SHP77 (cell line): ENCODE measurements around the gene LGI4.
"Not testable (repeated sequence)": the region's sequence is repeated elsewhere in the genome, so short reads cannot be mapped to it uniquely, and the experiment has no call there.

Experiments
- DNase-seq, 2 experiments: peaks; one replicate each; lab custom pipeline; 2025; lab: John Stamatoyannopoulos, UW

The LGI4 gene

DNA sequence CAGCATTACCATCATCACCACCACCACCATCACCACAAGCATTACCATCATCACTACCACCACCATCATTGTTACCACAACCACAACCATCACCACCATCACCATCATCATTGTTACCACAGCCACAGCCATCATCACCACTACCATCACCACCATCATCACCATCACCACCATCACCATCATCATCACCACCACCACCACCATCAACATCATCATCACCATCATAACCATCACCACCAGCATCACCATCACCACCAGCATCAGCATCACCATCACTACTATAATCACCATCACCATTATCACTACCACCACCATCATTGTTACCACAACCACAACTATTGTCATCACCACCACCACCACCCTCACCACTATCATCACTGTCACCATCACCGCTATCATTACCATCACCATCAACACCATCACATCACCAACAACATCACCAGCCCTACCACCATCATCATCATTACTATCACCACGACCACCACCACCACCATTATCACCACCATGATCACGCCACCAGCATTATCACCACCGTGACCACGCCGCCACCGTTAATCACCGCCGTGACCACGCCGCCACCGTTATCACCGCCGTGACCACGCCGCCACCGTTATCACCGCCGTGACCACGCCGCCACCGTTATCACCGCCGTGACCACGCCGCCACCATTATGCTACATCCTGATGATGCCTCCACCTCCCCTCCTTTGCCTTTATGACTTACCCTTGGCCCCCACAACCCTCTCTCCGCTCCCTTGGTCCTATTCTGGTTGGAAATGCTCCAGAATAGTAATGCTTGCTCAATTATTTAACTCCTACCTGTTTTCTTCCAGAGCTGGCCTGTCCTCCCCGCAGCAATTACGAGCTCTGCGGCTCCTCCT lies 29.2 kb downstream of the LGI4 start:
- DNase-seq = no peak

DNA sequence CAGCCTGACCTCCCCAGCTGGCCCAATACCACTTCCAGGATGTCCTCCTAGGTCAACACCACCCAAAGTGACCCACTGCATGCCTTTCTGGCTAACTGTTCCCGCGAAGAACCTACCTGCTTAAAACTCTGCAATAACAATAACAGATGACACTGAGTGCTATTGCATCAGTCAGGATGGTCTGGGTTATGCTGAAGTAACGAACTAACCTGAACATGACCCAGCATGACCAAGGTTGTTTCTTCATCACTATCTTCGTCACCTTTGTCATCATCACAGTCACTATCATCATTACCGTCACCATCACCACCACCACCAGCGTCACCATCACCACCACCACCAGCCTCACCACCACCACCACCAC lies 29.8 kb downstream of the LGI4 start:
- no peak for DNase-seq

GRCh38 chr19:35104361-35104760 lies 30.5 kb downstream of the LGI4 start:
- DNase-seq = no peak

DNA sequence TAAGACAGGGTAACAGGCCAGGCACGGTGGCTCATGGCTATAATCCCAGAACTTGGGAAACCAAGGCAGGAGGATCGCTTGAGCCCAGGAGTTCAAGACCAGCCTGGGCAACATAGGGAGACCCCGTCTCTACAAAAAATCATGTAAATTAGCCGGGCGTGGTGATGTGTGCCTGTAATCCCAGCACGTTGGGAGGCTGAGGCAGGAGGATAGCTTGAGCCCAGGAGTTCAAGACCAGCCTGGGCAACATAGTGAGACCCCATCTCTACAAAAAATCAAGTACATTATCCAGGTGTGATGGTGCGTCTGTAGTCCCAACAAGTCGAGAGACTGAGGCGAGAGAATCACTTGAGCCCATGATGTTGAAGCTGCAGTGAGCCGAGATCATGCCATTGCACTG lies 31.2 kb downstream of the LGI4 start:
- not testable (repeated sequence) for DNase-seq

DNA sequence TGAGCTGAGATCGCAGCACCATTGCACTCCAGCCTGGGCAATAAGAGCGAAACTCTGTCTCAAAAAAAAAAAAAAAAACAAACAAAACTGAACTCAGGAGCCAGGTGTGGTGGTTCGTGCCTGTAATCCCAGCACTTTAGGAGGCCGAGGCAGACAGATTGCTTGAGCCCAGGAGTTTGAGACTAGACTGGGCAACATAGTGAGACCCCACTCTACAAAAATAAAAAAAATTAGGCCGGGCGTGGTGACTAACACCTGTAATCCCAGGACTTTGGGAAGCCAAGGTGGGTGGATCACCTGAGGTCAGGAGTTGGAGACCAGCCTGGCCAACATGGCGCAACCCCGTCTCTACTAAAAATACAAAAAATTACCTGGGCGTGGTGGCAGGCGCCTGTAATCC lies 32.9 kb downstream of the LGI4 start:
- DNase-seq = not testable (repeated sequence)

GRCh38 chr19:35100588-35101533 lies 34.0 kb downstream of the LGI4 start:
- no peak for DNase-seq

- DNase-seq = no peak
Measured at GRCh38 chr19:35099897-35100275, 35.0 kb downstream of the LGI4 start.

GRCh38 chr19:35099155-35099896 lies 35.5 kb downstream of the LGI4 start:
- DNase-seq = no peak

DNA sequence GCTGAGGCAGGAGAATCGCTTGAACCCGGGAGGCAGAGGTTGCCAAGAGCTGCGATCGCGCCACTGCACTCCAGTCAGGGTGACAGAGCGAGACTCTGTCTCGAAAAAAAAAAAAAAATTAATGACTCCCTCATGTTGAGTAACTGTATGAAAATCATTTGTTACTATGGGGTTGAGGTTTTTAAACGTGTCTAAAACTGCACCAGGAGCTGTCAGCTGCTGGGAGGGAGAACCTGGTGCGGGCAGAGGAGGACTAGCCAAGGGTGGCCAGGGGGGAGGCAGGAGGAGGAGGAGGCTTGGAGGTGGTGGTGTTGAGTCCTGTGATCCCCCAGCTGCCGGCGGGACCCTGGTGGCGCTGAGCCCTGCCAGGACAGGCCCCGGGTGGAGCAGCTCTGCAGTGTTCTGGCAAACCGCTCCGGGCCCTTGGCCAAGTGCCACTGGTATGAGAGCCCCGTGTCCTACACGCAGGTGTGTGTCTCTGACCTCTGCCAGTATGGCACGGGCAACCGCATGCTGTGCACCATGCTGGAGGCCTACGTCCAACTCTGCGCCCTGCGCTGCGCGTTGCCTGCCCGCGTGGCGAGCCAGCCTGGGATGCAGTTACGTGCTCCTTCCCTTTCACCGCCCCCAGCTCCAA lies 36.3 kb downstream of the LGI4 start:
- DNase-seq = no peak

DNA sequence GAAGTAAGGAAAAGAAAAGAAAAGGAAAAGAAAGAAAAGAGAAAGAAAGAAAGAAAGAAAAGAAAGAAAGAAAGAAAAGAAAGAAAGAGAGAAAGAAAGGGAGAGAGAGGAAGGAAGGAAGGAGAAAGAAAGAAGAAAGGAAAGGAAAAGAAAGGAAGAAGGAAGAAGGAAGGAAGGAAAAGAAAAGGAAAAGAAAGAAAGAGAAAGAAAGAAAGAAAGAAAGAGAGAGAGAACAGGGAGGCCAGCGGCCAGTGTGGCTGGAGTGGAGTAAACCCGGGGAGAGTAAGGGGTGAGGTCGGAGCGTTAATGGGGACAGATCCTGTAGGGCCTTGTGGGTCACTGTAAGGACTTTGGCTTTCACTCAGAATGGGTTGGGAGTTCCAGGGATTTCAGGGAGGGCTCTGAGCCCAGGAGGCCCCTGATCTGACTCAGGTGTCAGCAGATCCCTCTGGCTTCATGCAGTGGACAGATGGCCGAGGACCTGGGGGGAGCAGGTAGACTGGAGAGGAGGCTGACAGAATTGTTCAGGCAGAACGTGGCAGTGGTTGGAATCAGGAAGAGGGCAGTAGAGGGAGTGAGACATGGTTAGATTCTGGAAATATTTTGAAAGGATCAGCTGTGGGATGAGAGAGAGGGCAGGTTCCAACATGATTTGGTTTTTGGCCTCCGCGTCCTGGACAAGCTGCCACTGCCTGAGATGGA lies 39.0 kb downstream of the LGI4 start:
- DNase-seq = no peak

- no peak for DNase-seq
Measured at GRCh38 chr19:35094656-35095055, 40.2 kb downstream of the LGI4 start.

GRCh38 chr19:35093941-35094647 lies 40.8 kb downstream of the LGI4 start:
- DNase-seq = no peak

GRCh38 chr19:35093430-35093829 lies 41.4 kb downstream of the LGI4 start:
- DNase-seq = no peak

GRCh38 chr19:35090506-35091214 lies 44.2 kb downstream of the LGI4 start:
- peak; percentile 34 to 49 for DNase-seq

GRCh38 chr19:35090160-35090505 lies 44.7 kb downstream of the LGI4 start:
- DNase-seq = no peak

DNA sequence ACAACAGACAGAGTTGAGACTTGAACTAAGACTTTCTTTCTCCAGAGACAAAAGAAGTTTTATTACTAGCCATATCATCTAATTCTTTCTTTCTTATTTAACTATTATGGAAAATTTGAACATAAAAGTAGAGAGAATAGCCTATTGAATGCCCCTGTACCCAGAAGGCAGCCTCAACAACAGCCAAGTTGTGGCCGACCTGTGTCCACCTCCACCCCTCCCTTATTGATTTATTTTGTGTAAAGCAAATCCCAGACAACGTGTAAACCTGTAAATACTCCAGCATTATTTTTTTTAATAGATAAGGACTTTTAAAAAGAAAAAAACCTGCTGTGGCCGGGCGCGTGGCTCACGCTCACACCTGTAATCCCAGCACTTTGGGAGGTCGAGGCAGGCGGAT lies 45.3 kb downstream of the LGI4 start:
- no peak for DNase-seq

DNA sequence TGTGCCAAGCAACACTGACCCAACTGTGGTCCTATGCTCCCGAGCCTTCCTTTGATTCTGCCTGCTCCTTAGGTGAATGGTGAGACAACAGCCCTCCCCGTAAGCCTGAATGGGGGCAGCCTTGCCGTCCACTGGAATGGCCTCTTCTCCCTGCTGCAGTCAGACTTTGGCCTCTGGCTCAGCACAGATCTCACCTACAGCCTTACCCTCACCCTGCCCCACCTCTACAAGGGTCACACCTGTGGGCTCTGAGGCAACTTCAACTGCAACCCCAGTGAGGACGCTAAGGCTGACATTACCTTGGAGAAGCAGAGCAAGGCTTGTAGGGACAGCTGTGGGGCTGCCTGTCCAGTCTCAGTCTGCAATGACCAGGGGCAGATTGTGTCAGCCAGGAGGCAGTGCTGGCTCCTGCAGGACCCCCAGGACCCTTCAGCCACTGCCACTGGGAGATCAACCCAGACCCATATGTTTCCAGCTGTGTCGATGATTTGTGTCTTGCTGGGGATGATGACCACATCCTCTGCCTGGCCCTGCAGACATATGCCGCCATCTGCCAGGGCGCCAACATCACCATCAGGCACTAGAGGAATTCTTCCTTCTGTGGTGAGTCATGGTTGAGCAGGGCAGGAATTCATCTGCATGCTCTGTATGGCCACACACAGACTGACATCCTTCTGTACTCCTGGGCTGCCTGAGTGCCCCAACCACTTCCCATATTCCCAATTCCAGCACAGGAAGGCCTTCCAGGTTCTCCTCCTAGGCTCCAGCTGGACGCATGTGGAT lies 46.5 kb downstream of the LGI4 start:
- DNase-seq = no peak

GRCh38 chr19:35087393-35087792 lies 47.5 kb downstream of the LGI4 start:
- no peak for DNase-seq

DNA sequence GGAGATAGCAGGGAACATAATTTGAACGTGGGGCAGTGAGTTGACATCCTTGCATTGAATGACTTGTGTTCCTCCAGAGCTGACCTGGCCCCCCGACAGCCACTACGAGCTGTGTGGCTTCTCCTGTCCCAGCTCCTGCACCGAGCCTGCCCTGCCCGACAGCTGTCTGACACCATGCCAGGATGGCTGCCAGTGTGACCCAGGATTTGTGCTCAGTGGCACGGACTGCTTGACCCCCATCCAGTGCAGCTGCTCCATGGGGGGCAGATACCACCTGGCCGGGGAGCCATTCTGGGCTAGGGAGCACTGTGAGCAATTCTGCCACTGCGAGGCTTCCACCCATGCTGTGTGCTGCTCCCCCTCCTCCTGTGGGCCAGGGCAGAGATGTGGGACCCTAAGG lies 48.4 kb downstream of the LGI4 start:
- DNase-seq = no peak
